Measurements from ENCODE around the gene SASH1. TPM values are rescaled to one million over a fixed set of nuclear protein-coding genes. Genes with fewer than 3 reads are reported as not detected.

Gene SASH1
- total and polyA plus RNA-seq, 2 donors, result 19.9 to 92.2 TPM

DNA sequence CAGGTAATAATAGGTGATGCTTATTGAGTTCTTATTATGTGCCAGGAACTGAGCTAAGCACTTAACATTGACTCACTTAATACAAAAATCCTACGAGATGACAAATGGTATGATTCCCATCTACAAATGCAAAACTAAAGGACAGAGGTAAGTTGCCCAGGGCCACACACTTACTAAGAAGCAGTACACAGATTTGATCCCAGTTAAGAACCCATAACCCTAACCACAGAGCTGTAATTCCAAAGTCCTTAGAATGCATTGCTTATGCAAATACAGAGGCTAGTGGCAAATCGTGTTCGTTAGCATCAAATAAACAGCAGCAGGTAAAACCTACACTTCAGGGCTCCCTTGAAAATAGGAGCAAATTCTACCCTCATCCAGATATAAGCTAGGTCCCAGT is 104.0 kb downstream of the SASH1 start:
- no peak overlapping the region for H3K4me3 ChIP-seq (ENCODE audit: low read depth, low read length)
- H3K36me3 ChIP-seq (ENCODE audit: insufficient read depth), result no peaks in the 10 kb centered on the region
- H3K27ac ChIP-seq (ENCODE audit: low read depth), result no peak overlapping the region
- no peaks in the 10 kb centered on the region for H3K4me1 ChIP-seq (ENCODE audit: insufficient read depth)
- DNase-seq (ENCODE audit: extremely low spot score), result no peak
- 83% methylated on average over 3 of the region's 3 CpGs for WGBS

GRCh38 chr6:148447521-148448230 is 105.0 kb downstream of the SASH1 start:
- WGBS, result 88% methylated on average over 12 of the region's 12 CpGs
- H3K27ac ChIP-seq (ENCODE audit: low read depth), result no peak overlapping the region
- H3K36me3 ChIP-seq (ENCODE audit: insufficient read depth), result no peaks in the 10 kb centered on the region
- no peak overlapping the region for H3K4me3 ChIP-seq (ENCODE audit: low read depth, low read length)
- H3K4me1 ChIP-seq (ENCODE audit: insufficient read depth), result no peaks in the 10 kb centered on the region
- no peak for DNase-seq (ENCODE audit: extremely low spot score)

- no peak for DNase-seq (ENCODE audit: extremely low spot score)
- Histone ChIP-seq H3K4me1 (ENCODE audit: insufficient read depth) (no peaks in the 10 kb centered on the region), H3K4me3 (ENCODE audit: low read depth, low read length) (no peak overlapping the region), H3K27ac (ENCODE audit: low read depth) (no peak overlapping the region), H3K36me3 (ENCODE audit: insufficient read depth) (no peaks in the 10 kb centered on the region)
- WGBS, result 87% methylated on average over 6 of the region's 6 CpGs
These were observed 105.9 kb downstream of the SASH1 start for GRCh38 chr6:148448369-148449012.

DNA sequence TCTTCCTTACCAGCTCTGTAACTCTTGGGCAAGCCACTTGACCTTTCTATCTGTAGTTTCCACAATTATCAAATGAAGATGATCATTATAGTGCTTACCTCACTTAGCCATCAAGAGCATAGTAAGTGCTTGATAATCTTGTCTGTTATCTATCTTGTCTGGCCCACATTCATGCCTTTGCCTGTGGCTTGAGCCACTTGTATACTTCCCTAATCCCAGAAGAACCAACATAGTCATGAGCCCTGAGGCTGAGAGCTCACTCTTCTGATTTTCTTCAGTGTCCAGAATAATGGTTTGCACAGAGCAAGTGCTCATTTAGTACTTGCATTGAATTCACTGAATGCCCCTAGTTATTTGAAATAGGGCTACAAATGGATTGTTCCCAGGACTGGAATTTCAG is 108.2 kb downstream of the SASH1 start:
- Histone ChIP-seq H3K4me3 (ENCODE audit: low read depth, low read length) (no peak overlapping the region), H3K27ac (ENCODE audit: low read depth) (no peak overlapping the region), H3K36me3 (ENCODE audit: insufficient read depth) (no peaks in the 10 kb centered on the region), H3K4me1 (ENCODE audit: insufficient read depth) (no peaks in the 10 kb centered on the region)
- DNase-seq (ENCODE audit: extremely low spot score), result no peak

- Histone ChIP-seq H3K4me1 (ENCODE audit: insufficient read depth) (no peaks in the 10 kb centered on the region), H3K4me3 (ENCODE audit: low read depth, low read length) (no peak overlapping the region), H3K36me3 (ENCODE audit: insufficient read depth) (no peaks in the 10 kb centered on the region), H3K27ac (ENCODE audit: low read depth) (no peak overlapping the region)
- 92% methylated on average over 8 of the region's 8 CpGs for WGBS
- no peak for DNase-seq (ENCODE audit: extremely low spot score)
These were observed 109.1 kb downstream of the SASH1 start for GRCh38 chr6:148451690-148452089.

DNA sequence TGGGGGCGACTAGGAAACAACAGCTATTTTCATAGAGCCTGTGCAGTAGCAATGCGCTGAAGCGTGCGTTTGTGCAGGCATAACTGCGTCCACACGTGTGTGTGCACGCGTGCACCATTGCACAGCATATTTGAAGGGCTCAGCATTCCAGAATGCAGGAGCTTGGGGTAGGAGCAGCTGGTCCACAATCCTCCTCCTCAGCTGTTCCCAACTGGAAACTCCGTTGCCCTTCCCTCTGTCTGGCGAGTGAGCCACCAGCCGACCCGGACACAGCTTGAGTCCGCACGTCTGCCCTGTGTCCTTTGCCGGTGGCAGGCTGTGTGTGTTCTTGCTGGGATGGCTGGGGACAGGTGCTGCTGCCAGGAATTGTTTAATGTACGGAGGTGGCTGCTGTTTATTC is 110.2 kb downstream of the SASH1 start:
- Histone ChIP-seq H3K36me3 (ENCODE audit: insufficient read depth) (no peaks in the 10 kb centered on the region), H3K4me3 (ENCODE audit: low read depth, low read length) (no peak overlapping the region), H3K27ac (ENCODE audit: low read depth) (no peak overlapping the region), H3K4me1 (ENCODE audit: insufficient read depth) (no peaks in the 10 kb centered on the region)
- no peak for DNase-seq (ENCODE audit: extremely low spot score)
- 91% methylated on average over 16 of the region's 16 CpGs for WGBS

DNA sequence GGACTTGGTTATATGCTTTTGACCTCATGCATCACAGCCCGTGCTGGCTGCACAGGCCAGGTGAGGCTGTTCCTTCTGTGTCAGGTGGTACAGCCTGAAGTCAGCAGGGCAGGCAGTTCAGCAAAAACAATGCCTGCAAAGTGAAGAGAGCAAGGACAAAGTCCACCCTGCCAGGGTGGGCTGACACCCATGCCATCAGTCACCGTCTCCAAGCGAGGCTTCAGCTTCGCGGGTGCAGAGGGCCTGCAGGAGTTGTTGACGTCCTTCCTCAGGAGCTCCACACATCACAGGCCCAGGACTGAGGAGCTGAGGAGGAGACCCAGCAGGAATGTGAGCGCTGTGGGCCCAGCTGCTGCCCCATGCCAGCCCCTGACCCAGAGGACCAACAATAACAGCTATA is 111.3 kb downstream of the SASH1 start:
- Histone ChIP-seq H3K4me3 (ENCODE audit: low read depth, low read length) (no peak overlapping the region), H3K27ac (ENCODE audit: low read depth) (no peak overlapping the region), H3K4me1 (ENCODE audit: insufficient read depth) (no peaks in the 10 kb centered on the region), H3K36me3 (ENCODE audit: insufficient read depth) (no peaks in the 10 kb centered on the region)
- WGBS, result 97% methylated on average over 7 of the region's 7 CpGs
- no peak for DNase-seq (ENCODE audit: extremely low spot score)

DNA sequence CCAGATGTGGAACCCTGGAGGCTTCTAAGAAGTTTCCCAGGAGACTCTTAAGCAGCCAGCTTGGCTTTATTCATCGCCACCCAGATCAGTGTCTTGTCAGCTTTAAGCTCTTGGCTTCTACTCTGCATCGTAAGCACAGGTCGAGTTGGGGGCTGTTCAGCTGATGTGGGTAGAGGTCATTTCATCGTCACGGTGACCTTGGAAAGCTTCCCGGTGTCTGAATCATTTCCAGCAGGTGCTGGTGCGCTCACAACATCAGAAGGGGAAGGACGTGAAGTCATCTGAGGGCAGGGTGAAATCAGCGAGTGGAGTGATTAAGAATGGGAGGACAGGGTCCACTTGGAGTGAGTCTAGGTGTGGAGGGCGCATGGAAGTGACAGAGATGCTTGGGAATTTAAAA is 112.6 kb downstream of the SASH1 start:
- no peak for DNase-seq (ENCODE audit: extremely low spot score)
- no peak overlapping the region for H3K4me3 ChIP-seq (ENCODE audit: low read depth, low read length)
- WGBS, result 70% methylated on average over 10 of the region's 10 CpGs
- H3K27ac ChIP-seq (ENCODE audit: low read depth), result no peak overlapping the region
- H3K36me3 ChIP-seq (ENCODE audit: insufficient read depth), result no peaks in the 10 kb centered on the region
- no peaks in the 10 kb centered on the region for H3K4me1 ChIP-seq (ENCODE audit: insufficient read depth)

GRCh38 chr6:148455674-148456558 is 113.3 kb downstream of the SASH1 start:
- H3K27ac ChIP-seq (ENCODE audit: low read depth), result no peak overlapping the region
- WGBS, result 89% methylated on average over 20 of the region's 20 CpGs
- no peaks in the 10 kb centered on the region for H3K36me3 ChIP-seq (ENCODE audit: insufficient read depth)
- no peak overlapping the region for H3K4me3 ChIP-seq (ENCODE audit: low read depth, low read length)
- no peak for DNase-seq (ENCODE audit: extremely low spot score)
- H3K4me1 ChIP-seq (ENCODE audit: insufficient read depth), result no peaks in the 10 kb centered on the region

GRCh38 chr6:148457137-148457842 is 114.7 kb downstream of the SASH1 start:
- WGBS, result 94% methylated on average over 10 of the region's 10 CpGs
- no peaks in the 10 kb centered on the region for H3K4me1 ChIP-seq (ENCODE audit: insufficient read depth)
- no peak overlapping the region for H3K4me3 ChIP-seq (ENCODE audit: low read depth, low read length)
- no peak for DNase-seq (ENCODE audit: extremely low spot score)
- no peaks in the 10 kb centered on the region for H3K36me3 ChIP-seq (ENCODE audit: insufficient read depth)
- H3K27ac ChIP-seq (ENCODE audit: low read depth), result no peak overlapping the region

- Histone ChIP-seq H3K4me1 (ENCODE audit: insufficient read depth) (no peaks in the 10 kb centered on the region), H3K4me3 (ENCODE audit: low read depth, low read length) (no peak overlapping the region), H3K27ac (ENCODE audit: low read depth) (no peak overlapping the region), H3K36me3 (ENCODE audit: insufficient read depth) (no peaks in the 10 kb centered on the region)
- WGBS, result 90% methylated on average over 4 of the region's 4 CpGs
- DNase-seq (ENCODE audit: extremely low spot score), result no peak
These were observed 115.2 kb downstream of the SASH1 start for GRCh38 chr6:148457843-148458159.

DNA sequence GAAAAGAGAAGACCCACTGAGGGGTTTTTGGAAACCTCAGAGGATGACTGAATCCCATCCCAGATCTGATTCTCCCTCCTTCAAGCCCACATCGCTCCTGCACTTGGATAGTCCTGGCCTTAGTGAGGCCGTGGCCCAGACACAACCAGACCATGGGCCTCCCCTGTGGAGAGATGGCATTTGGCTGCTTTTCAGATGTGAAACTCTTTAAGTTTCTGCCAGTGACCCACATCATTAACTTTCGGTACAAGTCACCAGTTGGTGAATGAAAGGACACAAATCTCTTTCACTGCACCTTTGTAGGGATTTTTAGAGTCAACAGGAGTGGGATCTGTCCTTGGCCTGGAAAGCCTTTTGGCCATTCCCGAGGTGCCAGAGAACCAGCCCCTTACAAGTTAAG is 116.6 kb downstream of the SASH1 start:
- no peak for DNase-seq (ENCODE audit: extremely low spot score)
- no peaks in the 10 kb centered on the region for H3K4me1 ChIP-seq (ENCODE audit: insufficient read depth)
- no peak overlapping the region for H3K4me3 ChIP-seq (ENCODE audit: low read depth, low read length)
- no peaks in the 10 kb centered on the region for H3K36me3 ChIP-seq (ENCODE audit: insufficient read depth)
- H3K27ac ChIP-seq (ENCODE audit: low read depth), result no peak overlapping the region
- WGBS, result 97% methylated on average over 4 of the region's 4 CpGs

GRCh38 chr6:148460876-148461646 is 118.4 kb downstream of the SASH1 start:
- Histone ChIP-seq H3K4me1 (ENCODE audit: insufficient read depth) (no peaks in the 10 kb centered on the region), H3K27ac (ENCODE audit: low read depth) (no peak overlapping the region)

More at GRCh38 chr6:148460876-148461646, 118.4 kb downstream of the SASH1 start:
- DNase-seq (ENCODE audit: extremely low spot score), result no peak
- Histone ChIP-seq H3K4me3 (ENCODE audit: low read depth, low read length) (no peak overlapping the region), H3K36me3 (ENCODE audit: insufficient read depth) (no peaks in the 10 kb centered on the region)
- 96% methylated on average over 6 of the region's 6 CpGs for WGBS
